ENCODE measurements around the gene PIGW.

PIGW gene

DNA sequence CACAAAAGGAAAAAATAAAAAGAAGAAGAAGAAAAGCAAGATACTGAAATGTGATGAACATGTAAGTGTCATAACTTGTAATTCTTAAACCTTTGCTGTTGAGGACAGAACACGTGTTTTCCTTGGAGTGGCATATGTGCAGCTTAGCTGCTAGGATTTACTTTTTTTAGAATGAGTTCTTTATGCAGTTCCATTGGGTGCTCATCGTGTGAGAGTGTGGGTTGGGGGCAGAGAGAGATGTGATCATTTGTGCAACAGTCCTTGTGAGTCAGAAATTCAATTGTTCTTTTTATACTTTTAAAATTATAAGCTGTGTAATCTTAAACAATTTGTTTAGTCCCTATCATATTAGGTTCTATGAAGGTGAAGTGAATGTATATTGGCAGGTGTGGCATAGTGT lies 51.4 kb downstream of the PIGW start:
- peaks cover 37% of the 10 kb centered on the region for H3K36me3 ChIP-seq (ENCODE audit: insufficient read depth, low read length)
- H3K79me2 ChIP-seq (ENCODE audit: control insufficient read depth, insufficient read depth, low read length, unreplicated experiment) = peaks cover 6% of the 10 kb centered on the region
- peaks cover 8% of the 10 kb centered on the region for H3K4me1 ChIP-seq (ENCODE audit: control insufficient read depth, insufficient read depth, low read length, unreplicated experiment)
- H3K4me3 ChIP-seq (ENCODE audit: low read depth, low read length) = no peak overlapping the region
- H2AFZ ChIP-seq (ENCODE audit: low read length, unreplicated experiment) = no peak overlapping the region
- H3K27ac ChIP-seq (ENCODE audit: low read depth, low read length) = no peak overlapping the region
- no peaks in the 10 kb centered on the region for H3K27me3 ChIP-seq (ENCODE audit: insufficient read depth, low read length)

Measured in ACC112 (cell line).